GM21528 (cell line): ENCODE results near the gene TSN.

Source experiments
- ATAC-seq: cut with Tn5 transposase; IDR thresholded peaks from one replicate; pipeline ENCODE4 v1.9.1; 2021; ENCODE audit warnings: mild to moderate bottlenecking, moderate library complexity; ENCODE audit not compliant: unreplicated experiment, low FRiP score

TSN gene

GRCh38 chr2:121741450-121741849 is 14.0 kb upstream of the TSN start:
- no peak for ATAC-seq

GRCh38 chr2:121746071-121746578 is 9.3 kb upstream of the TSN start:
- ATAC-seq: no peak

- no peak for ATAC-seq
Measured at GRCh38 chr2:121748202-121748601, 7.2 kb upstream of the TSN start.

- peak; percentile 3 for ATAC-seq
Measured at GRCh38 chr2:121754851-121755236, 607 bp upstream of the TSN start.

GRCh38 chr2:121764681-121765228 is 9.3 kb downstream of the TSN start:
- no peak for ATAC-seq

- no peak for ATAC-seq
Measured at GRCh38 chr2:121766624-121767023, 11.2 kb downstream of the TSN start.

- ATAC-seq: no peak
Measured at GRCh38 chr2:121768143-121768755, 12.8 kb downstream of the TSN start.

- ATAC-seq: no peak
Measured at GRCh38 chr2:121771976-121772742, 16.7 kb downstream of the TSN start.

GRCh38 chr2:121774235-121774634 is 18.8 kb downstream of the TSN start:
- ATAC-seq: no peak

- no peak for ATAC-seq
Measured at GRCh38 chr2:121776361-121776760, 20.9 kb downstream of the TSN start.

GRCh38 chr2:121776885-121777698 is 21.6 kb downstream of the TSN start:
- ATAC-seq: no peak

- no peak for ATAC-seq
Measured at GRCh38 chr2:121777699-121778058, 22.2 kb downstream of the TSN start.

- no peak for ATAC-seq
Measured at GRCh38 chr2:121778741-121779487, 23.5 kb downstream of the TSN start.

- ATAC-seq: no peak
Measured at GRCh38 chr2:121783180-121783579, 27.7 kb downstream of the TSN start.

- ATAC-seq: no peak
Measured at GRCh38 chr2:121788685-121789084, 33.2 kb downstream of the TSN start.

GRCh38 chr2:121790276-121790956 is 35.0 kb downstream of the TSN start:
- no peak for ATAC-seq

- no peak for ATAC-seq
Measured at GRCh38 chr2:121791290-121791689, 35.8 kb downstream of the TSN start.

GRCh38 chr2:121791801-121792221 is 36.4 kb downstream of the TSN start:
- no peak for ATAC-seq

GRCh38 chr2:121793816-121794215 is 38.4 kb downstream of the TSN start:
- ATAC-seq: no peak

GRCh38 chr2:121794233-121794632 is 38.8 kb downstream of the TSN start:
- no peak for ATAC-seq
